GM21515 (cell line): ENCODE results near the gene OR10S1.
"Not testable (repeated sequence)": the region's sequence is repeated elsewhere in the genome, so short reads cannot be mapped to it uniquely, and the experiment has no call there.

ENCODE experiments used
- ATAC-seq: cut with Tn5 transposase; IDR thresholded peaks from one replicate; pipeline ENCODE4 v1.9.1; 2021; ENCODE audit not compliant: unreplicated experiment

Gene OR10S1, protein sequence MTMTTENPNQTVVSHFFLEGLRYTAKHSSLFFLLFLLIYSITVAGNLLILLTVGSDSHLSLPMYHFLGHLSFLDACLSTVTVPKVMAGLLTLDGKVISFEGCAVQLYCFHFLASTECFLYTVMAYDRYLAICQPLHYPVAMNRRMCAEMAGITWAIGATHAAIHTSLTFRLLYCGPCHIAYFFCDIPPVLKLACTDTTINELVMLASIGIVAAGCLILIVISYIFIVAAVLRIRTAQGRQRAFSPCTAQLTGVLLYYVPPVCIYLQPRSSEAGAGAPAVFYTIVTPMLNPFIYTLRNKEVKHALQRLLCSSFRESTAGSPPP

DNA sequence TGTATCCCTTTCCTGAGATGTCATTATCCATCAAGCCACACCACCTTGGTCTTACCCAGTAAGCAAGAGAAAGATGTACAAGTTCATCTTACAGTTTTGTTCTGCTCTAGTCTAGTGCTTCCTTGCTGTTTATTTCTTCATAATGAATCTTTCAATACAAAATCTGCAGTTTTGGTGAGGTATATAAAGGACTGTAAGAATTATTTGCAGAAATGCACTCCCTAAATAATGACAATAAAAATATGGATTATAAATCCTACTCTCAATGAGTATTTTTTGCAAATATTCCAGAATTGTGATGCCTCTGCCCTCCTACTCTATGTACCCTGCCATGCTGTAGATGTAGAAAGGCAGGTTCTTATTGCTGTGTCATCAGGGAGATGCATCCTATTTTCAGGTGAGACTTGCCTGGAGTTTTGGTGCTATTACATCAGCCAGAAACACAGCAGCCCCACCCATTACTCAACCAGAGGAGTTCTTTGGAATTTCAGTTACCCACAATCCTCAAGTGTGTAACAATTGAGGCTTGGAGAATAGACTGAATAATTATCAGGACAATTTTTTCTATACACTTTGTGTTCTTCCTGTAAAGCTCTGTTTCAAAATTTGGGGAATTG is at the start of gene OR10S1:
Gene OR10S1 (minus strand): TSS at position 51 of the 617 bp plus-strand sequence. CDS start 117 bp downstream, outside the sequence.
- no peak for ATAC-seq

DNA sequence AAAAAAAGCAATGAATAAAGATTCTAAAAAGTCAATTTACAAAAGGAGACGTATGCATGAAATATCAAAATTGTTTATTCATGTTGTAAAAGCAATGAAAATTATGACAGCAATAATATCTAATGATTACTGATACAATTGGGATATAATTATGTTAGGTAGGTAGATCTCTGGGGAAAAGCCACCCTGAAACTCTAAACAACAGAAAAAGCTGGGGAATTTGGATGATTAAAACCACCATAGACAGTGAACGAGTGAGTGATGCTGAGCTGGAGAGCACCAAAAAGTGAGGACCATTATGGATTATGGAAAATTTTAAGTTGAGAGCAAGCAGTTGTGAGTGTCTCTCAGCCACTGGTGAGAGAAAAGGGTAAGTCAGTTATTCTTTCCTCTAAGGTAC is 48.9 kb upstream of the OR10S1 start, which contains the start of gene OR10G8:
Gene OR10G8 (plus strand): TSS at position 301 of the 400 bp plus-strand sequence. CDS start 2,825 bp downstream, outside the sequence.
- ATAC-seq, result no peak

DNA sequence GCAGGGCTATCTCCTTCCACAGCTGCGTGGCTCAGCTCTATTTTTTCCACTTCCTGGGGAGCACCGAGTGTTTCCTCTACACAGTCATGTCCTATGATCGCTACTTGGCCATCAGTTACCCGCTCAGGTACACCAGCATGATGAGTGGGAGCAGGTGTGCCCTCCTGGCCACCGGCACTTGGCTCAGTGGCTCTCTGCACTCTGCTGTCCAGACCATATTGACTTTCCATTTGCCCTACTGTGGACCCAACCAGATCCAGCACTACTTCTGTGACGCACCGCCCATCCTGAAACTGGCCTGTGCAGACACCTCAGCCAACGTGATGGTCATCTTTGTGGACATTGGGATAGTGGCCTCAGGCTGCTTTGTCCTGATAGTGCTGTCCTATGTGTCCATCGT is 38.3 kb upstream of the OR10S1 start:
- ATAC-seq, result not testable (repeated sequence)

DNA sequence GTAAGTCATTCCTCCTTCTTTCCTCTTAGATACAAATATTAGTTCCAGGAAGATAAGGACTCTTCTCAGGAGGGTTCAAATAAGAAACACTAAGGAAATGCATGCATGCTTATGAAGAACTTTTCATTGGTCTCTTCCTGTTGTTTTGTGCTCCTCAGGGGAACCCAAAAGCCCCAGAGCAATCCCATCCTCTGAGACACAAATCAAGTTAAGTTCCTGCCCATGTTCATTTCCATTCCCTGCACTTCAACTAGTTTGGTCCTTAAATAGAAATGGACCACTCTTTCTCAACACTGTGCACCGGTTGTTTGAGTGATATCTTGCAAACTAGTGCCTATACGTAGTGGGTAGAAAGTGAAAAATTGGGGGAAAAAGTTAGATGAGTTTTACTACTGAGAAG is 35.1 kb upstream of the OR10S1 start, which contains the start of gene OR10G4:
Gene OR10G4 (plus strand): TSS at position 301 of the 400 bp plus-strand sequence. CDS start 2,578 bp downstream, outside the sequence.
- no peak for ATAC-seq

DNA sequence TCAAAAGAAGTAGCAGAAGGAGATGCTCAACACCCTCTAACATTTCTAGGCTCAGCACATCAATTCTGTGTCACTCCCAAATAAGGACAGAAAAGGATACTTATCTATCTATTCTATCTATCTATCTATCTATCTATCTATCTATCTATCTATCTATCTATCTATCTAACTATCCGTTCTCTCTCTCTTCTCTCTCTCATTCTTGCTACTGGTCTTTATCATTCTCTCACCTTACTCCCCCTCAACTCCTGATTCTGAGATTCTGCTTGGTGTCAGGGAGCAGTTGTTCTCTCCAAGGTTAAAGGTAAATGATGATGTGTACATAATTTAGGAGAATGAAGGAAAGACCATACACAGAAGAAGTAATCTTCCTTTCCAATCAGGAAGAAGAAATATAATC is 17.5 kb upstream of the OR10S1 start, which contains the start of gene OR10G6:
Gene OR10G6 (minus strand): TSS at position 43 of the 400 bp plus-strand sequence. CDS start 0 bp downstream, at position 43.
- ATAC-seq, result no peak

DNA sequence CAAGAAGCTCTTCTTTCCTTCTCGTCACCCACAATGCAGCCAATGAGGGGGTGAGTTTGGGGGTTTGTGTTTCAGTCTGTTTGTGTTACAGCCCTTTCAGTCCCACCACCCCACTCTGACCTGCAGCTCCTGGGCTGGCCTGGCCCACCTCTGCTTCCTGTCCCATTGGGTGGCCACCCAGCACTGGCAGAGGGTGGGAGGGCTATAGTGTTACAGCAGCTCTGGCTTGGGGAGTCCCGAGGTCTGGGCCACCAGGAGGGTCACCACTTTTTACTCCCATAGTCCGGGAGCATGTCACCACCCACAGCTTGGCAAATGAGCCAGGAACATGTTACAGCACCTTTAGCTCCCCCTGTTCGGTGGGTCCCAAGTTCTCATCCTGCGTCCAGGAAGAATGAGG is 1.7 kb upstream of the OR10S1 start:
- no peak for ATAC-seq

DNA sequence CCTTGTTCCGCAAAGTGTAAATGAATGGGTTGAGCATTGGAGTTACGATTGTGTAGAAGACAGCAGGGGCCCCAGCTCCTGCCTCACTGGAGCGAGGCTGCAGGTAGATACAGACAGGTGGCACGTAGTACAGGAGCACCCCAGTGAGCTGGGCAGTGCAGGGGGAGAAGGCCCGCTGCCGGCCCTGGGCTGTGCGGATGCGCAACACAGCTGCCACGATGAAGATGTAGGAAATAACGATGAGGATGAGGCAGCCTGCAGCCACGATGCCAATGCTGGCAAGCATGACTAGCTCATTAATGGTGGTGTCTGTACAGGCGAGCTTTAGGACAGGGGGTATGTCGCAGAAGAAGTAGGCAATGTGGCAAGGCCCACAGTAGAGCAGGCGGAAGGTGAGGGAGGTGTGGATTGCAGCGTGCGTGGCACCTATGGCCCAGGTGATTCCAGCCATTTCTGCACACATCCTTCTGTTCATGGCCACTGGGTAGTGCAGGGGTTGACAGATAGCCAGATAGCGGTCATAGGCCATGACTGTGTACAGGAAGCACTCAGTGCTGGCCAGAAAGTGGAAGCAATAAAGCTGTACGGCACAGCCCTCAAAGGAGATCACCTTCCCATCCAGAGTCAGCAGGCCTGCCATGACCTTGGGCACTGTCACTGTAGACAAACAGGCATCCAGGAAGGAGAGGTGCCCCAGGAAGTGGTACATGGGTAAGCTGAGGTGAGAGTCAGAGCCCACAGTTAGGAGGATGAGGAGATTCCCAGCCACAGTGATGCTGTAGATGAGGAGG is 616 bp downstream of the OR10S1 start:
- no peak for ATAC-seq

DNA sequence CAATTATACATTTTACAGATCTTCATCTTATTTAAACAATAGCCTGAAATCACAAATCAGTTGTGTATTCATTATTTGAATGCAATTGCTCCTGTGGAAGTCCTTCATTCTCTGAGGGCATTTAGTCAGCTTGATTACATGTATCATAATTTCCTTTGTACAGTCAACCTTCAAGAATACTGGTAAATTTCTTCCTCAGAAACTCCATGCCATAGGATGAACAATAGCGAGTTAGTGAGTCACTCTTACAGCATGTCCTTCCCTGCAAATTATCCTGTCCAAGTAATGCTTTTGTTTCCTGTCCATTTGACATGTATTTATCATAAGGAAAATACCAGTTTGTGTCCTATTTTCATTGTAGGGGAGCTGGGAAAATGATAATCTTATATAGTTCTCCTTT is 3.8 kb downstream of the OR10S1 start:
- no peak for ATAC-seq

DNA sequence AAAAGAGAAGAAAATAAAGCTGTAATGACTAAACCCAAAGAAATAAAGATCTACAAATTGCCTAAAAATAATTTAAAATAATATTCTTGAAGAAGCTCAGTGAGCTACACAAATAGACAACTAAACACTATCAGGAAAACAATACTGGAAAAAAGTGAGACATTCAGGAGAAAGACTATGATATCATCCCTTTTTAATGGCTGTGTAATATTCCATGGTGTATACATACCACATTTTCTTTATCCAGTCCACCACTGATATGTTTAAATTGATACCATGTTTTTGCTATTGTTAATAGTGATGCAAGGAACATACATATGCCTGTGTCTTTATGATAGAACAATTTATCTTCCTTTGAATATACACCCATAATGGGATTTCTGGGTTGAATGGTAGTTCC is 20.8 kb downstream of the OR10S1 start:
- ATAC-seq, result no peak

DNA sequence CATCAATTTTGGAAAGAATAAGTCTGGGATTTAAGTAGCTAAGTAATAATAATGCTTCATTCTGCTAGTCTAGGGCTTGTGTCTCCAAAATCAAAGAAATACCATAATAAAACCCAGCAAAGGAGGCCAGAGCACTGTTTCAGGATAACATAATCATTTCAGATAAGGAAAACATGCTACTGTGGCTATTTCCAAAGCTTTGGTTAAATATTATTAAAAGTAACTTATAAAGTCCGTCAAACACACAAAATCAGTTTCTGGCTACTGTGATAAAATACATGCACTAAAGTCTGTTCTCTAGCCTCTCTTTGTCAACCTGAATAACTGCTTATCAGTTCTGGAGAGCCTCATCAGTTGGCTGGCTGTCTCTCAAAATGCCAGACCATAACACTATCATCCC is 32.4 kb downstream of the OR10S1 start:
- ATAC-seq, result no peak

DNA sequence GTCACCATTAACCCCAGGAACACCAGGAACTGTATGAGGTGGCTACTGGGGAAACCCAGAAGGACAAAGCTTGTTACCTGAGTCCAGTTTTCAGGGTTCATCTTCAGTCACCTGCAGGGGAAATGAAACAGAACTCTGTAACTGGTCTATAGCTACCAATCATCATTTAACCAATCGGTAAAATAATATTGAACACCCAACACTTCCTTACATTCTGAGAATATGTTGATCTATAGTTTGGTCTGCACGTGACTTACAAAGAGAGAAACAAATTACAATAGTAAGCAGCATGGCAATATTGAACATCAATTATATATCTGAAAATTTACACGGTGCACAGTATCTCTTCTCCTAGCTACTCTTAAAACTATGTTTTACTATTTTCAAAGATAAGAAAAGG is 33.8 kb downstream of the OR10S1 start, which contains the start of gene OR6T1:
Gene OR6T1 (minus strand): TSS at position 101 of the 400 bp plus-strand sequence. CDS start 0 bp downstream, at position 101.
- ATAC-seq, result no peak

DNA sequence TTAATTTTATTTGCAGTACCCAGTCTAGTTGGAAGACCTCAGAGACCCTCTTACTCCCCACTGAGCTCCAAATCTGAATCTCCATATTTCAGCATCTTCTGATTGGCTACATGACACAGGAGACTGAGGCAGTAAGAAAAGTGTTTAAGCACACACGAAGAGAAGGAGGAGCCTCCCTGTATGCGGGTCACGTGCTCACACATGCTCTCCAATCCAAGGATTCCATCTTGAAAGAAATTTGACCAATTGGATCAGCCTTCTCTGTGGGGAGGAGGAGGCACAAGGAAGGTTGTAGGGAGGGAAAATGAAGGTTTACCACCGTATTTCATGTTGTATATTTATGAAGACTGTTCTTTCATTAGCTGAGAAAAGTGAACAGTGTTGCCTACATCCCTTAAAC is 35.2 kb downstream of the OR10S1 start:
- ATAC-seq, result no peak

DNA sequence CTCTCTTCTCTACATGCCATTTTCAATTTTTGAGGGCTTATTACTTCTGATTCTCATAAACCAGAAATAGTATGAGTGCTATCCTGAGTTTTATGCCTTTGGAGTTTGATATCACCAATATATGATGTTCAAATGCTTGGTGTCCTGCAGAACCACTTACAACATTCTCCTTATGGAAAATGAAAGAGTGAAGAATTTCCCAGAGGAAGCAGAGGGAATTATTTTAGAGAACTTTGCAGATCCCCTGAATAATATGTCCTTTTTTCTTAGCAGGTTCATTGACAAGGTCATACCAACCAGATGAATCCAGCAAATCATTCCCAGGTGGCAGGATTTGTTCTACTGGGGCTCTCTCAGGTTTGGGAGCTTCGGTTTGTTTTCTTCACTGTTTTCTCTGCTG is 38.3 kb downstream of the OR10S1 start, which contains the start of gene OR4D5:
Gene OR4D5 (plus strand): TSS at position 301 of the 400 bp plus-strand sequence. CDS start 0 bp downstream, at position 301.
- ATAC-seq, result no peak
